Stimulated activated CD8-positive, alpha-beta memory T cell treated with anti-CD3 and anti-CD28 coated beads, Interleukin-7, amount 100 ng/mL, for 1 hour (primary cell): Measurements from ENCODE around the gene PFKL.
A peak's percentile ranks its signal among the peaks of the same experiment; 100 is the strongest.

ENCODE experiments used
- DNase-seq, 2 donors: peaks; one replicate each; pipeline ENCODE4 v3.0.0-alpha.2; 2020; ENCODE audit warnings: low read depth in 2 of 2

PFKL gene

DNA sequence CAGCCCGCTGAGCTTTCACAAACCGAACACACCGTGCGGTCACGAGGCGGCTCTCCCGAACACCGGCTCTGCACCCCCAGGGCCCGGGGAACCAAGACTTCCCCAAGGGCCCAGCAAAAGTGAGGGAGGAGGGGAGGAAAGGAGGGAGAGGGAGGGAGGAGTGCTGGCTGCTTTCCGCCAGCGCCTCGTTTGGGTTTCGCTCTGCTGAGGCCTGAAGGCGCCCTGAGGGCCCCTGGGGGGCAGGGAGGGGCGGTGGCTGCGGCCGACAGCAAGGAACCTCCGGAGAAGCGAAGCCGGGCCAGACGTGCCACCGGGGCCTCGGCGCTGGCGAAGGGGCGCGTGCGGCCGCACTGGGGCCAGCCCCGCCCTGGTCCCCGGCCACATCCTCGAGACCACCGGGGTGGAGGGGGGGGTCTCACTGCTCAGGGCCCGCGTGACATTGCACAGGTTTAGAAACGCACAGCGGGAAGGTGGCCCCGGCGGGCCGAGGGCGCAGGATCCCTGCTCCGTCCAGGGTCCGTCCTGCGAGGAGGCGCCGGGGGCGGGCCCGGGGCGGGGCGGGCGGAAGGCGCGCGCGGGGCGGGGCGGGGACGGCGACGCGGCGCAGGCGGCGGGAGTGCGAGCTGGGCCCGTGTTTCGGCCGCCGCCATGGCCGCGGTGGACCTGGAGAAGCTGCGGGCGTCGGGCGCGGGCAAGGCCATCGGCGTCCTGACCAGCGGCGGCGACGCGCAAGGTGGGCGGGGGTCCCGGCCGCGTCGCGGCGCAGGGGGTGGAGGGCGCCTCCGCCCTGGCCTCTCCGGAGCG is at the start of gene PFKL:
Gene PFKL (plus strand): TSS at position 596 of the 804 bp plus-strand sequence. CDS start 53 bp downstream, at position 649.
- DNase-seq = peak; percentile 19 to 20

DNA sequence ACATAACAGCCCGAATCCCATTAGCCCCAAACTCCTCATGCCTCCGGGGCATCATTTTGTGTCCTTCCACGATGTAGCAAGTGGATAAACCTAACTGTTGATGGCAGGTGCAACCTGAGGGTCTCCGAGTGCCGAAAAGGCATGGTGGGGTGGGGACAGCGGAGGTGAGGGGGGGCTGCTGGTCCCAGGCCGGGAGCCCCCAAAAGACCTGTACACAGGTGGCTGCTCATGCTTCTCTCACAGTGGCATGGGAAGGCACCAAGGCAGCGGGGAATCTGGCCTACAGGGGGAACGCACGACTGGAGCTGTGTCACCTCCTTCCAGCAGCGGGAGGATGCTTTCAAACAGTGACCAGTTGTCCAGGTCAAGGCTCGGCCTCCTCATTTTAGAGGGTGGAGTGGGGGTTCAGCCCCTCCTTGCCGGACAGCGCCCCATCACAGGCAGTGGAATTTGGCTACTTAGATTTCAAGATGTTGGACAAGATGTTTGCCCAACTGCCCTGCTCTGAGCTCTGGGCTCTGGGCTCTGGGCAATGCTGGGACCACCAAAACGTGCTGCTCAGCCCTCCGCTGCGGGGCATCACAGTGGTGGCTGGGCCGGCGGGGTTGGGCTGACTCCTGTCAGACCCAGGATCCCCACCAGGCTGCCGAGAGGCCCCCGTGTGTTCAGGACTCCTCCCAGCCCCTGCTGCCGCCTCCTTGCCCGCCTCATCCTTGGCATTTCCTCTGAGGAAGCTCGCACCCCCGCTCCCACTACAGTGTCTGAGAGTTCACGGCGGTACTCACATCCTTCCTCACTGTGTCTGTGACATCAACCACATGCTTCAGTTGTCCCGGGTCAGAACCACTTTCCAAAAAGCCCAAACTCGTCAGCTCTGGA is 45.8 kb upstream of the PFKL start:
- DNase-seq = no peak

DNA sequence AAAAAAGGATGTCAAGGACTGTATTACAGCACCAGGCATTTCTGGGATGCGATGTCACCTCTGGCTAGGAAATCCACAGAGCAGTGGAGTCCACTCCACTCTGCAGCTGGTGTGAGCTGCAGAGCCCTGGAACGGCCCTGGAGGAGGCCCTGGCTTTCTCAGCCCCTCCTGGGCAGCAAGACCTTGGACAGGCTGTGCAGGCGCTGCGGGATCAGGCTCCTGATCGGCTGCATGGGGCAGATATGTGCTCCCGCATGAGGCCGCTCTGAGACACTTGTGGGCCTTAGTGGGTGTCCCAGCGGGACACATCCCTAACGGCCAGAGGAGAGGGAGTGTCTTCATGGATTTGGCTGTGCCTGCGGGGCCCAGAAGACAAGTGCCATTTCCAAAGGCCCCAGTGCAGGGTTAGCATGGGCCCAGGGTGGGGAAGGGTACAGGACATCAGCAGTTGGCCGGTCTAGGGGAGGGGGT is 44.3 kb upstream of the PFKL start:
- DNase-seq = no peak

DNA sequence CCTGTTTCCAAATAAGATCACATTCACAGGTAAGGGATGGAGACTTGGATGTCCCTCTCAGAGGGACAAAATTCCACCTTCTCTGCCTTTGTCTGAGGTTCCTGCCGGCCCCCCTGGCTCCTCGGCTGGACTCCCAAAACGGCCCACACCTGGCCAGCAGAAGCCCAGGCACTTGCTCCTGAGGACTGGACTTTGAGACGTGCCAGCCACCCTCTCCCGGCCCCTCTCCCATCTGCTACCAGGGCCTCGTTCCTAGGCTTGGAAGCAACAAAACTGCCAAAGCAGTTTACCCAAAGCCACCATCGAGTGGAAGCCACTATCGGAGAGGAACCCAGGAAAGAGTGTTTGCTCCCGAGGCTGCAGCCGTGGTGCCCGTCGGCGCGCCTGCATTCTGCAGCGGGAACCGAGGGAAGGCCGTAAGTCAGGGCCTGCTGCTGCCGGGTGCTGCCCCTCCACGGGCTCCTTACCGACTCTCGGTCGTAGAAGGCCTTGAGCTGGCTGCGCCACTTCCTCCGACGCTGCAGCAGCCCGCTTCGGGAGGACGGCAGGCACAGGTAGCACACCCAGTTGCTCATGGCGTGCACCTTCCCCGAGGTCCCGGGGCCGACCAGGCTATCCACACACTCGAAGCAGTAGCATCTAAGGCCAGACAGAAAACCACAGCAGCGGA is 41.7 kb upstream of the PFKL start:
- DNase-seq = no peak

DNA sequence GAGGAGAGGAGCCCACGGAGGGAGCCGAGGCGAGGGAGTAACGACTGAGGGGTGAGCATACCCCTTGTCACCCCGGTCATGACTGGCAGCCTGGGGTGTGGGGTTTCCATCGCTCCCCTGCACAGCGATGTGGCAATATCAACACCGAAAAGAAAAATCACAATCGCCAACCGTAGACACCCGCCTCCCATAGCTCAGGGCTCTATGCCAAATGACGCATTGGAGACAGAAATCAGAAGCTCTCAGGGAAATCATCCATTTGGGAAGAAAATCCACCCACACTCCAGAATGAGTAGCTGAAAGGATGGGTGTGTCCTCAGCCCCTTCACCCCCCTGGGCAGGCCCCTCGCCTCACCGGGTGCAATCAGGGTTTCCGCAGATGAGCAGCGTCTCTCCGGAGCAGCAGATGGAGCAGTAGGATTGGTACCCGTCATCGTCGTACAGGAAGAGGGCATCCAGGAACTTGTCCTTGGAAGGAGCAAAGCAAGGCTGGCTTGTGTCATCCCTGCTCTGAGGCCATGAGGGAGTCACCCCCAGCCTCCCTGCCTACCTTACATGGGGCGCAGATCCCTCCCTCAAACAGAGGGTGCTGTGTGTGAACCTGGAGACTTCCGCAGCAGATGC is 40.7 kb upstream of the PFKL start:
- no peak for DNase-seq

DNA sequence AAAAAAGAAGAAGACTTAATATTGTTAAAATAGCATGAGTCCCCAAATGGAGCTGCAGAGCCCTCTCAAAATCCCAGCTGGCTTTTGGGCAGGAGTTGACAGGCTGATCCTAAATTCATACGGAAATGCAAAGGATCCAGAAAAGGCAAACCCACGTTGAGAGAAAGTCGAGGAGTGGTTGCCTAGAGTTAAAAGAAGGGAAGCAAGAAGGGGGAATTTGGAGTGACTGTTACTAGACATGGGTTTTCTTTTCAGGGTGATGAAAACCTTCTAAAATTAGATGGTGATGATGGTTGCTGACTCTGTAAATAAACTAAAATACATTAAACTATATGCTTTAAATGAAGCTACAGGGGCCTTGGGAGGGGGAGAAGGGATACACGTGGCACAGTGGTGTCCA is 39.8 kb upstream of the PFKL start:
- no peak for DNase-seq

DNA sequence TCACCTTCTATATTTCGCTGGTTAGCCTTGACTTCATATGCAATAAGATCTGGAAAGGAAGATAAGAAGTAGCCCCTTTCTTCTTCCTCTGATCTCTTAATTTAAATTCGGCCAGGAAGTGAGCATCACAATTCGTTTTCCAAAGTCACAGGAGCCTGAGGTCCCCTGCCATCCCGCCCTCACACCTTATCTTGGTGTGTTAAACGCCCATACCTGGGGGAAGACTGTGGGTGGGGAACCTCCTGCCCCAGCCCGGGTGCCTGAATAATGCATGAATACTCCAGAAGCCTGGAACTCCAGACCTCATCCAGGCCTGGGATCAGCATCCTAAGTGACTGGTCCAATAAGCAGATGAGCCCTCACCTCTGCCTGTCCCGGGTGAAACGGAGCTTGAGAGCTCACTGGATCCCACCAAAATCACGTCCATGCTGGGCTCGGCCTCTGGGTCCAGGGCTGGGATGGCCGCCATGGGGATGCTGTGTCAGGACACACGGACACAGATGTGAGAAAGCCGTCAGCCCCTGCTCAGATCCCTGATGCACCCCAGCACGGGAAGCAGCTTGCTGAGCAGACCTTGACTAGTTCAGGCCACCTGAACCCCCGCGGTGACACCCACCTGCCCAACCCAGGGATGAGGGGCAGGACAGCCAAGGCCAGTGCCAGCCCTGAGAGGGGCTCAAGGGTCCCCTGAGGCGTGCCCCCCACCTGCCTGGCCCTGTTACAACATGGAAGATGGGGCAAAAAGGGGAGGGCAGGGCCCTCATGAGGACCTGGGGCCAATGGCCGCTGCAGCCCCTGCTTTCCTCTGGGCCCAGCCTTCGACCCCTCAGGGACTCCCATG is 38.8 kb upstream of the PFKL start:
- DNase-seq = no peak

DNA sequence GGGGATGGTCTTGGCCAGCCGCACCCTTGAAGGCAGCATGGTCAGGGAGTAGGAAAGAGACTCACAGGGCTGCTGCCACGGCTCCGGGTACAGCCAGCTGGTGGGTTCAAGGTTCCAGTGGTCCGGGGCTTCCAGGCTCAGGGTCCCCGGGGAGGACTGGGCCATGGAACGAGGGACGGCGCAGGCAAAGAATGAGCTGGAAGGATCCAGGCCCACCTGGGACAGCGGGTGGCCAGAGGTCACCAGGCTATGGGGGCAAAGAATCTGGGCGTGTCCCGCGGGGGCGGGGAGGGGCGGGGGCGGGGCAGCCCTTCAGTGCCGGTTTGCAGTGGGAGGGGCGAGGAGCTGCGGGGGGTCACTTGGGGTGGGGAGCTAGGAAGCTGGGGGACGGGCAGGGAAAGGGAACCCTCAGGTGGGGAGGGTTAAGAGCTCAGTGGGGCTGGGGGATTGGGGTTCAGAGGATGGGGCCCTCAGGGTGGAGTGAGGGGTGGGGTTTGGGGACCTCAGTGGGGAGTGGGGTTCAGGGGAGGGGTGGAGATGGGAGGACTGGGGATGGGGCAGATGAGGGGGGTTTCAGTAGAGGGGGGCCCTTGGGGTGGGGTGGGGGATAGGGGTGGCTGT is 38.1 kb upstream of the PFKL start, which contains the start of gene DNMT3L:
Gene DNMT3L (minus strand): TSS at position 223 of the 621 bp plus-strand sequence. CDS start 638 bp downstream, outside the sequence.
- no peak for DNase-seq

DNA sequence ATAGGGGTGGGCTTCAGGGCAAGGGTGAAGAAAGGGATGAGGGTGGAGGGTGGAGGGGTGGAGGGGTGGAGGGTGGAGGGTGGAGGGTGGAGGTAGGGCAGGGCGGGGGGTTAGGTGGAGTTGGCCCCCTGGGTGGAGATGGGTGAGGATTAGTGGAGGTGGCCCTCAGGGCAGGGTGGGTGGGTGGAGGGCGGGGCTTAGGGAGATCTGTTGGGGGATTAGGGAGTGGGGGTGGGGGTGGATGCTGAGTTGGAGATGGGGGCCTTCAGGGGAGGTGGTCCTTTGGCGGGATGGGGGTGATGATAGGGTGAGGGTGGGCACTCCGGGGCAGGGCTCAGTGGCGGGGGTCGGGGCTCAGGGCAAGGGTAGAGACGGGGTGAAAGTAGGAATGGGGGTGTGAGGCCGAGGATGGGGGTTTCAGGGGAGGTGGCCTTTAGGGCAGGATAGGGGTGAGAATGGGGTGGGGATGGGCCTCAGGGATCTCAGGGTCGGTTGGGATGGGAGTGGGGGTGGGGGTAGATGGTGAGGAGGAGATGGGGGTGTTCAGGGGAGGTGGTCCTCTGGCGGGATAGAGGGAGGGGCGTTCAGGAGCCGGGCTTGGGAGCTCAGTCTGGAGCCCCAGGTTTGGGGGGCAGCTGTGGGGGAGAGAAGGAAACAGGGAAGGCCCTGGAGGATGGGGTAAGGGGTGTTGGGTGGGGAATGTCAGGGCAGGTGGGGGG is 37.4 kb upstream of the PFKL start:
- no peak for DNase-seq

DNA sequence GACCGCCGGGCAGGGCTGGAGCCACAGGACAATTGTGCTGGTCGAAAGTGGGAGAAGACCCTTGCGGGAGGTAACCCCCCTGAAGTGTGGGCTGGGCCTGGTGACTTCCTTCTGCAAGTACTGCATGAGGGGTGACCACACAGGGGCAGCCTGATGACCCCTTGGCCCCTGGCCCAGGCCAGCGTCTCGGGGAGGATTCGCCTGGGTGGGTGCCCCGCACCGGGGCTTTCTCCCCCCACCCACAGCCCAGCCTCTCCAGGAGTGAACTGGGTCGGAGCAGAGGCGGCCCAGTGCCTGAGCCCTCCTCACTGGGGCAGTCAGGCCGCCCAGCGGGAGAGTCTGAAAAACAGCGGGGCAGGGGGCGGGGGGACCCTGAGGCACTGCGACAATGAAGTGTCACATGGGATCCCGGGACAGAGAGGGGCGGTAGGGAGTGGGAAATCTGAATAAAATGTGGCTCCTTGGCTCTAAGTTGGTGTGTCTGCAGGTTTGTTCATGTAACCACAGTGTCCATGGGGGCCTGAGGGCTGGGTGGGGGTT is 36.6 kb upstream of the PFKL start:
- no peak for DNase-seq

DNA sequence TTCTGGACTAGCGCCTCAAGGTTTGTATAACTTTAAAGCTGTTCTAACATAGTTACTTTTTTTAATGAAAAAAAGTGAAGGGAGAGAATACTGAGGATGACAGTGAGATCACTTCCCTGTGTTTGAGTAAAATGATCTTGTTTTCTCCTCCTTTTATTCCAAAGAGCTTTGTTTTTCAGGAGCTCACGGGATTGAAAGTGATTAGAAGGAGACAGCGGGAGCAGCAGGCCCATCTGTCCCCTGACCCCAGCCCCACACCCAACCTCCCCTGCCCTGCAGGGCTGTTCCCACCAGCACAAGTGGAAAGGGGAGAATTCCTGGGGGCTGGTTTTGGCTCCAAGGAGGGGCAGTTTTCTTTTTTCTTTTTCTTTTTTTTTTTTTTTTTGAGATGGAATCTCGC is 36.1 kb upstream of the PFKL start:
- DNase-seq = no peak

DNA sequence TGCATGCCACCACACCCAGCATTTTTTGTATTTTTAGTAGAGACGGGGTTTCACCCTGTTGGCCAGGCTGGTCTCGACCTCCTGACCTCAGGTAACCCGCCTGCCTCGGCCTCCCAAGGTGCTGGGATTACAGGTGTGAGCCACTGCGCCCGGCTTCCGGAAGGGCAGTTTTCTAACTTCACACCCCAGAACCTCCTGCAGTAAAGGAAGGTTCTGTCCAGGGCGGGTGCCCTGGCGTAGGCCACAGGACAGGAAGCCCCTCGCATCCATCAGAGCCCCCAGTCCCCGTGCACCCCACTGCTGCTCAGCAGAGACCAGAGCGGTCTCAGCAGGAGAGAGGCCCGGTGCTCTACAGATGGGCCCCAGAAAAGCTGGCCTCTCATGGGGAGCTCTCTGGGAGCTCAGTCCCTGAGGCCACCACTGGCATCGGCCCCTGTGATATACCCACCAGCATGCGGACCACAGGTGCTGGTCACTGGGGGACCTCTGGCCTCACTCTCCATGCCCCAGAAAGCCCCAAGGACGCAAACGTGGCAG is 34.1 kb upstream of the PFKL start:
- no peak for DNase-seq

DNA sequence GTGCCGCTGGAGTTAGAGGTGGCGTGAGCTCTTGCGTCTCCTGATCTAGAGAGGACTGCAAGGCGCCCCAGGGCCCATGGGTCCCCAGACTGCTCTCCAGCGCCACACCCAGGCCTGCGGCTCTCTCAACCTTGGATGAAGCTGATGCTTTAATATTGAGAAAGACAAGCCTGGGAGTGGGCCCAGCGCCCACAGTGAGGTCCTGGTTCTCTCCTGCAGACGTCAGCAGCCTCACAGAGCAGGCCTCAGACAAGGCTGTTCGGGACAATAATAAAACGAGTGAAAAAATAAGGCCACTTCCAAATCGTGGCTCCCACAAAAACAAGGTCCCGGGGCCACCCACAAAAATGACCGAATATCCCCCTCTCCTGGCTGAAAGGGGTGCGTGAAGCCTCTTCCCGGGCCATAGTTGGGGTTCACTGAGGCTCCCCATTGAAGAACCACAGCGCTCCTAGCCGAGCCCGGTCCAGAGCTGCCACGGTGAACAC is 32.2 kb upstream of the PFKL start:
- DNase-seq = no peak

DNA sequence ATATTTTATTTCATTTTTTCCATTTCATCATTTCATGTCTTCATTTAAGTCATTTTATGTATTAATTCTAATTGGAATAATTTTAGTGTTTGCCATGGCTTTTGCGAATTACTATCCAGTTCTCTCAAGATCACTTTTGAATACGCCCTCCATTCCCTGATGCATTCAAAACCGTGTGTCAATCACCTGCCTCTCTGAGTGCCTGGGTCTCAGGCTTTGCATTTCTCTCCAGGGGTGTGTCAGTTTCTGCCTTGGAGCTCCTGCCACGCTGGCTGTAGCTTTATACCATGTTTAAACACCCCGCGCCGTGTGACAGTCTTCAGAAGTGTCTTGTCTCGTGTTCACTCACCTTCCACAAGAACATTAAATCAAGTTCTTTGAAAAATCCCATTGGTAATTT is 30.8 kb upstream of the PFKL start:
- DNase-seq = no peak

DNA sequence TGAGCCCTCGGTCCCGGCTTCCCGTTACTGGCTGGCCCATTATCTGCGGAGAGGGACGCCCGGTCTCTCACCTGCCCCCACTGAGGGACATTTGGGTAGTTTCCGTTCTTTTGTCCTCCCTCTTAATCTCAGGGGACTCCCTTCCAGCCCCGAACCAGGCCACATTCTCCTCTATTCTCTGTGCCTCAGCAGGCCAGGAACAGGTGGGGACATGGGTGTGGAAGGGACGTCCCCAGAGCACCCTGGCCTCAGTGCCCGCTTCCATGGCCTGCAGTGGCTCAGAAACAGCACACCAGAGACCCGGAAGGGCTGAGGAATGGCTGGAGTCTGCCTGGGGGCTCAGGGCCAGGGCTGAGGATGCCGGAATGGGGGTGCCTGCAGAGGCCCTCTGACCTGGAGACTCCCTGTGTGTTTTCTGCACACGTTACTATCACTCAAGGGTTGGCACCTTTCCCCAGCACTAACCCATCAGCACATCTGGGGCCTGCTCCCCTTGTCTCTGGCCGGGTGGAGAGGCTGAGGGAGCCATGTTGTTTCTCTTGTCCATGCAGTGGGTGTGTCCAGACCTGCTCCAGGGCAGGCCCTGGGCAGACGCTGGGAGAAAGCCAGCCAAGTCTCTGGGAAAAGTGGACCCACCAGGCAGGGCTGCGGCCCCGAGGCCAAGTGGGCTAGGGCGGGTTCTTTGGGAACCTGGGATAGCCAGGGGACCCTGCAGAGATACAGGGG is 28.1 kb upstream of the PFKL start:
- DNase-seq = no peak

DNA sequence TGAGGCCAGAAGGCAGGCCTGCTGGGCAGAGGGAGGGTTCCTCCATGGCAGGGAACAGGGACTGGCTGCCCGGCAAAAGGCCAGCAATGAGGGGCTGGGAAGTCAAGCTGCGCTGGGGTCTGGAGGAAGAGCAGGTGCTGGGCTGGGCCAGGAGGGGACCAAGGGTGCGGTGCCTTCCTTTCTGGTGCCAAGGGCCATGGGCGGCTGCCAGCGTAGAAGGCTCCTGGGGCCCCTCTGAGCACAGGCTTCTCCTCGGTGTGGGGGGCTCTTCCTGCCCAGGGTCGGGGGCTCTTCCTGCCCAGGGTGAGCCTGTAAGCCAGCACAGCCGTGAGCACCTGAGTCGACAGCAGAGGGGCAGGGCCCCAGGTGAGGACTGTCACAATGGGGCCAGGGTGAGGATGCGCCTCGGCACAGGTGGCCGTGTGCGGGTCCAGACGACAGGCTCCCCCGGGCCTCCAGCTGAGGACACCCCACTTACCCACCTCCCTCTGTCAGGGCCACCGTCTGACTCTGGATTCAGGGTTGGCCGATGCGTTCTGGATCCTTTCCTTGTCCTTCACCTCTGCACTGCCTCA is 27.5 kb upstream of the PFKL start:
- no peak for DNase-seq

DNA sequence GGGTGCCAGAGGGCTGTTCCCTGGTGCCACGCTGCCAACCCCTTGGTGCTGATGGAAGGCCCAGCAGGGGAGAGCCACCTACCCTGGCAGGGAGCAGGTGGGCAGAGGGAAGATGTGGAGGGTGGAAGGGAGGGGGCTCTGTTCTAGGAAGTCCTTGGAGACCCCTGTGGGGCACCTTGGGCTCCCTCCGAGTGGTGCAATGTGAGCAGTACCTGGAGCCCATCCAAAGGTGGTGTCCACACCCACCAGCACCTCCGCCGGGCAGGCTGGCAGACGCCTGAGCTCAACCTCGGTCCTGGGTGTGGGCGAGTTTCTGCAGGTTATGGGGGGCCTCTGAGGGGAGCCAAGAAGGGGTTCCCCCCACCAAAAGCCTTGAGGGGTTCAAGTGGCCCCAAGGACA is 26.8 kb upstream of the PFKL start:
- DNase-seq = no peak

DNA sequence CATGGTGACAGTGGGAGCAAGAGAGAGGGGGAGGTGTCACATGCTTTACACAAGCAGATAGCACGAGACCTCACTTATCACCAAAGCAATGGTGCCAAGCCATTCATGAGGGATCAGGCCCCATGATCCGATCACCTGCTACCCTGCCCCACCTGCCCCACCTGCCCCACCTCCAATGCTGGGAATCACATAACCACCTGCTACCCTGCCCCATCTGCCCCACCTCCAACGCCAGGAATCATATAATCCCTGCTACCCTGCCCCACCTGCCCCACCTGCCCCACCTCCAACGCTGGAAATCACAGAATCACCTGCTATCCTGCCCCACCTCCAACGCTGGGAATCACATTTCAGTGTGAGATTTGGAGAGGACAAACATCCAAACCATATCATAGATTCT is 24.8 kb upstream of the PFKL start:
- no peak for DNase-seq
